H9 (cell line): Measurements from ENCODE around the gene SERINC3. TPM values are rescaled to one million over a fixed set of nuclear protein-coding genes. Genes with fewer than 3 reads are reported as not detected.

ENCODE experiments used
- DNase-seq: peaks from one replicate; pipeline ENCODE4 v3.0.0-alpha.2; 2017
- H2AFZ ChIP-seq: one replicate; pipeline ENCODE4 v1.6.1; 2013; ENCODE audit warnings: mild to moderate bottlenecking, low read length, control low read depth, moderate library complexity
- H2AK5ac ChIP-seq: 2 replicates; pipeline ENCODE4 v1.6.1; 2013; ENCODE audit warnings: low read length, control low read depth, mixed read lengths; ENCODE audit not compliant: insufficient read length
- H2BK120ac ChIP-seq: one replicate; pipeline ENCODE4 v1.6.1; 2013; ENCODE audit warnings: low read depth, mild to moderate bottlenecking, low read length, control low read depth, inconsistent platforms; ENCODE audit not compliant: poor library complexity, severe bottlenecking
- H2BK12ac ChIP-seq: 2 replicates; pipeline ENCODE4 v1.6.1; 2013; ENCODE audit warnings: low read length, control low read depth, mixed read lengths, low read depth; ENCODE audit not compliant: insufficient read length
- H2BK15ac ChIP-seq: 2 replicates; pipeline ENCODE4 v1.6.1; 2013; ENCODE audit warnings: low read depth, low read length, control low read depth
- H2BK20ac ChIP-seq: one replicate; pipeline ENCODE4 v1.6.1; 2013; ENCODE audit warnings: low read depth, mild to moderate bottlenecking, low read length, control low read depth, inconsistent platforms; ENCODE audit not compliant: poor library complexity, severe bottlenecking
- H2BK5ac ChIP-seq: 2 replicates; pipeline ENCODE4 v1.6.1; 2013; ENCODE audit warnings: low read length, control low read depth, mixed read lengths; ENCODE audit not compliant: insufficient read length
- H3K14ac ChIP-seq: 2 replicates; pipeline ENCODE4 v1.6.1; 2013; ENCODE audit warnings: low read length, control low read depth; ENCODE audit not compliant: insufficient read depth
- H3K18ac ChIP-seq: 2 replicates; pipeline ENCODE4 v1.6.1; 2013; ENCODE audit warnings: low read depth, mild to moderate bottlenecking, mixed read lengths, low read length, control low read depth; ENCODE audit not compliant: insufficient read length
- H3K23ac ChIP-seq: 2 replicates; pipeline ENCODE4 v1.6.1; 2013; ENCODE audit warnings: low read length, control low read depth, mixed read lengths, low read depth; ENCODE audit not compliant: insufficient read length
- H3K23me2 ChIP-seq: 2 replicates; pipeline ENCODE4 v1.6.1; 2013; ENCODE audit warnings: low read depth, mild to moderate bottlenecking, mixed read lengths, low read length, control low read depth; ENCODE audit not compliant: insufficient read length, poor library complexity, severe bottlenecking
- H3K27ac ChIP-seq: 2 replicates; pipeline ENCODE4 v1.5.1; 2013; ENCODE audit warnings: low read length, control low read depth, mixed read lengths, low read depth; ENCODE audit not compliant: insufficient read length
- H3K27me3 ChIP-seq: 2 replicates; pipeline ENCODE4 v1.6.1; 2013; ENCODE audit warnings: low read length, control low read depth, inconsistent platforms; ENCODE audit not compliant: insufficient read depth
- H3K4ac ChIP-seq: 2 replicates; pipeline ENCODE4 v1.6.1; 2013; ENCODE audit warnings: low read depth, mild to moderate bottlenecking, control low read depth, inconsistent platforms, low read length, moderate library complexity
- H3K4me1 ChIP-seq: 2 replicates; pipeline ENCODE4 v1.6.1; 2013; ENCODE audit warnings: low read length, control low read depth, inconsistent platforms; ENCODE audit not compliant: insufficient read depth
- H3K4me2 ChIP-seq: 2 replicates; pipeline ENCODE4 v1.6.1; 2013; ENCODE audit warnings: low read length, control low read depth, mixed read lengths; ENCODE audit not compliant: insufficient read length, insufficient read depth
- H3K56ac ChIP-seq: 2 replicates; pipeline ENCODE4 v1.6.1; 2013; ENCODE audit warnings: low read depth, mild to moderate bottlenecking, mixed read lengths, low read length, control low read depth; ENCODE audit not compliant: insufficient read length
- H3K79me1 ChIP-seq: 2 replicates; pipeline ENCODE4 v1.6.1; 2013; ENCODE audit warnings: low read depth, mild to moderate bottlenecking, moderate library complexity, low read length, control low read depth, inconsistent platforms; ENCODE audit not compliant: insufficient read depth, poor library complexity, severe bottlenecking
- H3K79me2 ChIP-seq: 2 replicates; pipeline ENCODE4 v1.6.1; 2013; ENCODE audit warnings: low read length, control low read depth, inconsistent platforms; ENCODE audit not compliant: insufficient read depth
- H3K9ac ChIP-seq: 2 replicates; pipeline ENCODE4 v1.6.1; 2013; ENCODE audit warnings: low read length, control low read depth, mixed read lengths; ENCODE audit not compliant: insufficient read length; ENCODE audit errors: extremely low read depth
- H3K9me3 ChIP-seq: one replicate; pipeline ENCODE4 v1.6.1; 2013; ENCODE audit warnings: low read depth, low read length, inconsistent platforms; ENCODE audit not compliant: control insufficient read depth
- H3T11ph ChIP-seq: one replicate; pipeline ENCODE4 v1.6.1; 2013; ENCODE audit warnings: mild to moderate bottlenecking, low read length, control low read depth, inconsistent platforms
- H4K20me1 ChIP-seq: one replicate; pipeline ENCODE4 v1.6.1; 2013; ENCODE audit not compliant: control insufficient read depth, insufficient read length, insufficient read depth
- H4K5ac ChIP-seq: 2 replicates; pipeline ENCODE4 v1.6.1; 2013; ENCODE audit warnings: low read depth, mild to moderate bottlenecking, mixed read lengths, low read length, control low read depth; ENCODE audit not compliant: insufficient read length
- H4K8ac ChIP-seq: replicated peaks from 2 replicates; pipeline ENCODE4 v1.6.1; 2013; ENCODE audit warnings: low read length, control low read depth, mixed read lengths, low read depth; ENCODE audit not compliant: insufficient read length
- H4K91ac ChIP-seq: 2 replicates; pipeline ENCODE4 v1.6.1; 2013; ENCODE audit warnings: low read depth, mild to moderate bottlenecking, moderate library complexity, mixed read lengths, low read length, control low read depth; ENCODE audit not compliant: insufficient read length
- H3K27ac Mint-ChIP-seq, 3 experiments: 2 replicates in 2 of 3; 3 replicates in 1 of 3; pipeline ENCODE4 v1.8.0; 2020 to 2021; ENCODE audit warnings: mixed read lengths in 3 of 3, mild to moderate bottlenecking in 1 of 3, moderate library complexity in 1 of 3
- H3K27me3 Mint-ChIP-seq: 2 replicates; pipeline ENCODE4 v1.8.0; 2021; ENCODE audit warnings: low read depth, mild to moderate bottlenecking, moderate library complexity, mixed read lengths
- H3K36me3 Mint-ChIP-seq, 3 experiments: 2 replicates in 2 of 3; 3 replicates in 1 of 3; pipeline ENCODE4 v1.8.0; 2020 to 2021; ENCODE audit warnings: low read depth in 3 of 3, mixed read lengths in 3 of 3; ENCODE audit not compliant: insufficient read depth in 1 of 3
- H3K4me1 Mint-ChIP-seq, 2 experiments: 2 replicates each; pipeline ENCODE4 v1.8.0; 2020; ENCODE audit warnings: mixed read lengths in 2 of 2
- H3K4me3 Mint-ChIP-seq, 2 experiments: 2 replicates in 1 of 2; 3 replicates in 1 of 2; pipeline ENCODE4 v1.8.0; 2020 to 2021; ENCODE audit warnings: mild to moderate bottlenecking in 2 of 2, mixed read lengths in 2 of 2, moderate library complexity in 1 of 2
- H3K9me3 Mint-ChIP-seq, 2 experiments: 2 replicates in 1 of 2; 3 replicates in 1 of 2; pipeline ENCODE4 v1.8.0; 2020; ENCODE audit warnings: mild to moderate bottlenecking in 2 of 2, mixed read lengths in 2 of 2, moderate library complexity in 1 of 2
- WGBS: extraction: QIAGEN DNeasy Blood & Tissue Kit; methylation state at CpG from one replicate; pipeline ENCODE4 v1.1.7; 2013; ENCODE audit warnings: missing lambda C conversion rate, low lambda C conversion rate, mixed read lengths; ENCODE audit not compliant: insufficient read length; ENCODE audit errors: extremely low coverage; 5-methylcytosine and 5-hydroxymethylcytosine counted together
- total RNA-seq: library from RNA; stranded (reverse); gene quantifications from 2 replicates; pipeline ENCODE4 v1.2.1, GENCODE V29; 2021
- TF ChIP-seq, protein P1 (sequence below): fragments of 200-600 bp; sonication (generic); conservative IDR thresholded peaks from 3 replicates; pipeline ENCODE4 v1.8.0; 2021; ENCODE audit warnings: antibody characterized with exemption, mild to moderate bottlenecking

Gene SERINC3
- total RNA-seq, 1 experiment from 2014 or later: 41.5 TPM

DNA sequence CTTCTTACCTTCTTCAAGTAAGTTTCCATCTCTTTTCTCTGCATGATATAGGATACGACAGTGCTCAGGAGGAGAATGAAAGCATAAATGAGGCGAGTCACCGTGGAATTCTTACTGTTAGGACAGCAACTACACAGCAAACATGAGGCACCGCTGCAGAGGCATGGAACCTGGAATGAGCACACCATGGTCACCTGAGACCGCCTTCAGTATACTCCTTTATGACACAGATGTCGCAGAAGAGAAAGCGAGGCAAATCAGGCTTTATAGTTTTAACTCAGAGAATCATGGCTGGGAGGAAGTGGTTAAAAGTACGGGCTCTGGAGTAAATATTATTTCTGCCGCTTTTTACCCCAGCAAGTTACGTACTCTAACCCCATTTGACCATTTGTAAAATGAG, 8.0 kb downstream of the SERINC3 start:
- Histone ChIP-seq H3T11ph (no peak overlapping the region), H3K23ac (no peak overlapping the region), H3K9ac (no peak overlapping the region), H3K9me3 (no peaks in the 10 kb centered on the region), H3K79me1 (peaks cover 5% of the 10 kb centered on the region), H3K56ac (no peak overlapping the region), H4K91ac (no peak overlapping the region), H2BK120ac (no peak overlapping the region), H4K20me1 (no peaks in the 10 kb centered on the region), H4K5ac (no peak overlapping the region), H3K27me3 (no peaks in the 10 kb centered on the region), H2BK15ac (no peak overlapping the region), H3K18ac (no peak overlapping the region), H4K8ac (no peak overlapping the region), H2BK12ac (no peak overlapping the region), H3K23me2 (no peaks in the 10 kb centered on the region), H2AFZ (no peak overlapping the region), H3K79me2 (peaks cover 2% of the 10 kb centered on the region; the same call in 1 of the 2 replicates), H2BK5ac (no peak overlapping the region), H3K27ac (no peak overlapping the region), H3K4ac (no peak overlapping the region), H3K4me2 (no peak overlapping the region), H3K14ac (no peak overlapping the region), H2BK20ac (no peak overlapping the region), H2AK5ac (no peak overlapping the region), H3K4me1 (no peaks in the 10 kb centered on the region; the same call in 1 of the 2 replicates)
- Mint-ChIP-seq H3K4me1 (0 out of 4 replicates have a peak, but pooled peaks cover 0 to 2% of the 10 kb centered on the region in 2 experiments), H3K27me3 (no peaks in the 10 kb centered on the region), H3K36me3 (peaks cover 0 to 16% (median 13%) of the 10 kb centered on the region in 3 experiments; a peak in 5 of 7 replicates), H3K9me3 (no peaks in the 10 kb centered on the region), H3K4me3 (no peak overlapping the region), H3K27ac (no peak overlapping the region)
- TF ChIP-seq, protein P1, sequence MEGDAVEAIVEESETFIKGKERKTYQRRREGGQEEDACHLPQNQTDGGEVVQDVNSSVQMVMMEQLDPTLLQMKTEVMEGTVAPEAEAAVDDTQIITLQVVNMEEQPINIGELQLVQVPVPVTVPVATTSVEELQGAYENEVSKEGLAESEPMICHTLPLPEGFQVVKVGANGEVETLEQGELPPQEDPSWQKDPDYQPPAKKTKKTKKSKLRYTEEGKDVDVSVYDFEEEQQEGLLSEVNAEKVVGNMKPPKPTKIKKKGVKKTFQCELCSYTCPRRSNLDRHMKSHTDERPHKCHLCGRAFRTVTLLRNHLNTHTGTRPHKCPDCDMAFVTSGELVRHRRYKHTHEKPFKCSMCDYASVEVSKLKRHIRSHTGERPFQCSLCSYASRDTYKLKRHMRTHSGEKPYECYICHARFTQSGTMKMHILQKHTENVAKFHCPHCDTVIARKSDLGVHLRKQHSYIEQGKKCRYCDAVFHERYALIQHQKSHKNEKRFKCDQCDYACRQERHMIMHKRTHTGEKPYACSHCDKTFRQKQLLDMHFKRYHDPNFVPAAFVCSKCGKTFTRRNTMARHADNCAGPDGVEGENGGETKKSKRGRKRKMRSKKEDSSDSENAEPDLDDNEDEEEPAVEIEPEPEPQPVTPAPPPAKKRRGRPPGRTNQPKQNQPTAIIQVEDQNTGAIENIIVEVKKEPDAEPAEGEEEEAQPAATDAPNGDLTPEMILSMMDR: no peak
- no CpG with 5 or more reads among the region's 10 CpGs for WGBS
- no peak for DNase-seq
